GM12891 (cell line): ENCODE measurements around the gene RNF208.

Experiments
- POLR2A ChIP-seq: IDR thresholded peaks from 2 replicates; pipeline ENCODE4 v1.6.1; 2011; ENCODE audit warnings: low read depth, low read length, control low read depth
- POLR2AphosphoS5 ChIP-seq: IDR thresholded peaks from 2 replicates; pipeline ENCODE4 v1.6.1; 2011; ENCODE audit warnings: low read depth, low read length, control low read depth
- SPI1 ChIP-seq: IDR thresholded peaks from 2 replicates; pipeline ENCODE4 v1.6.1; 2011; ENCODE audit warnings: low read depth, low read length, control low read depth
- TAF1 ChIP-seq: IDR thresholded peaks from 2 replicates; pipeline ENCODE4 v1.6.1; 2011; ENCODE audit warnings: low read depth, low read length, control low read depth

DNA sequence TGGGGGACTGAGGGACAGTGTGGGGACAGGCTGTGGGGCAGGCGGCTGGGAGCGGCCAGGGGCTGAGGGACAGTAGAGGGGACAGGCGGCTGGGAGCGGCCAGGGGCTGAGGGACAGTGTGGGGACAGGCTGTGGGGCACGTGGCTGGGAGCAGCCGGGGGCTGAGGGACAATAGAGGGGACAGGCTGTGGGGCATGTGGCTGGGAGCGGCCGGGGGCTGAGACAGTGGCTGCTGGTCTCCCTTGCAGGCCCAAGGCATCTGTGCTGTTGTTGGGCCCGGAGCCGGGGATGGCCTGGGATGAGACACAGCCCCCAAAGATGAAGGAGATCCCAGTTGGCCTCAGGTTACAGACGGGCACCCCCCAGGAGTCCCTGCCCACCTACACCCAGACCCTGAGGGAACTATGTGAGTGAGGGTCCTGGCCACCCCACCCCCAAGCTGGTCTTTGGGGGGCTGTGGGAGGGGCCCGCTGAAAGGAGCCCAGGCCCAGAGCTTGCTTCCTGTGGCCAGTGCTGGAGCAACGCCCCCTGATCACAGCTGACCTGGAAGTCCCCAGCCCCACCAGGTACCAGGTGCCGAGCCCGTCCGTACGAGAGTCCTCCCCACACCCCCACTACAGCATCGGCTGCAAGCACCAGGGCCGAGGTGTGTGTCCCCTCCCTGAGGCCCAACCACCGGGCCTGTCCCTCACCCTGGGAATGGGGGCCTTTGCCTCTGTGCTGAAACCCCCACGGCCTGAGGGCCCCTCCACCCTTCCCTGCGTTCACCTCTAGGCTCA is 29.6 kb upstream of the RNF208 start:
- no peak for TF ChIP-seq POLR2A
- no peak for TF ChIP-seq POLR2AphosphoS5
- TF ChIP-seq TAF1, result no peak
- no peak for TF ChIP-seq SPI1
